GM23338 (cell line): ENCODE measurements around the gene GP9. TPM values are rescaled to one million over a fixed set of nuclear protein-coding genes. Genes with fewer than 3 reads are reported as not detected.
"Not testable (repeated sequence)": the region's sequence is repeated elsewhere in the genome, so short reads cannot be mapped to it uniquely, and the experiment has no call there.

Experiments used
- ATAC-seq: fragments of 200-7000 bp; cut with Tn5 transposase; 3 replicates; pipeline ENCODE4 v1.9.1; 2020
- DNase-seq: peaks from one replicate; pipeline ENCODE4 v3.0.0-alpha.2; 2015; ENCODE audit warnings: low spot score
- H2AFZ ChIP-seq: fragments of 200-600 bp; sonication (generic); 2 replicates; pipeline ENCODE4 v1.8.0; 2016; ENCODE audit warnings: antibody characterized with exemption, mild to moderate bottlenecking, moderate library complexity
- H3F3A ChIP-seq: fragments of 200-600 bp; sonication (generic); replicated peaks from 2 replicates; pipeline ENCODE4 v1.8.0; 2017; ENCODE audit warnings: antibody characterized with exemption, mixed run types, low read depth
- H3K27ac ChIP-seq: fragments of 200-600 bp; sonication (generic); 2 replicates; pipeline ENCODE4 v1.6.1; 2016; ENCODE audit warnings: low read depth
- H3K27me3 ChIP-seq: fragments of 200-600 bp; sonication (generic); 2 replicates; pipeline ENCODE4 v1.8.0; 2016; ENCODE audit warnings: mild to moderate bottlenecking, mixed run types, moderate library complexity; ENCODE audit not compliant: insufficient read depth
- H3K36me3 ChIP-seq: fragments of 200-600 bp; sonication (generic); 2 replicates; pipeline ENCODE4 v1.8.0; 2016; ENCODE audit warnings: mild to moderate bottlenecking; ENCODE audit not compliant: insufficient read depth
- H3K4me1 ChIP-seq: fragments of 200-600 bp; sonication (generic); 2 replicates; pipeline ENCODE4 v1.8.0; 2016; ENCODE audit warnings: mild to moderate bottlenecking, moderate library complexity; ENCODE audit not compliant: insufficient read depth
- H3K4me2 ChIP-seq: fragments of 200-600 bp; sonication (generic); 2 replicates; pipeline ENCODE4 v1.7.1; 2017; ENCODE audit warnings: mixed run types
- H3K4me3 ChIP-seq: fragments of 200-600 bp; sonication (generic); 2 replicates; pipeline ENCODE4 v1.6.1; 2016; ENCODE audit warnings: mixed run types
- H3K79me2 ChIP-seq: fragments of 200-600 bp; sonication (generic); replicated peaks from 2 replicates; pipeline ENCODE4 v1.8.0; 2017; ENCODE audit warnings: mild to moderate bottlenecking; ENCODE audit not compliant: insufficient read depth
- H3K9me2 ChIP-seq: fragments of 200-600 bp; sonication (generic); 2 replicates; pipeline ENCODE4 v1.8.0; 2017; ENCODE audit not compliant: insufficient read depth
- H4K20me1 ChIP-seq: fragments of 200-600 bp; sonication (generic); replicated peaks from 2 replicates; pipeline ENCODE4 v1.8.0; 2017; ENCODE audit warnings: mild to moderate bottlenecking; ENCODE audit not compliant: insufficient read depth
- H3K27ac Mint-ChIP-seq: 2 replicates; pipeline ENCODE4 v1.8.0; 2020; ENCODE audit warnings: inconsistent platforms, mild to moderate bottlenecking, moderate library complexity, mixed read lengths
- H3K27me3 Mint-ChIP-seq: 3 replicates; pipeline ENCODE4 v1.8.0; 2022; ENCODE audit warnings: low read depth, mild to moderate bottlenecking, moderate library complexity, mixed read lengths, inconsistent platforms; ENCODE audit not compliant: insufficient read depth, poor library complexity
- H3K36me3 Mint-ChIP-seq: 3 replicates; pipeline ENCODE4 v1.8.0; 2021; ENCODE audit warnings: low read depth, mild to moderate bottlenecking, inconsistent platforms, moderate library complexity, mixed read lengths
- H3K4me1 Mint-ChIP-seq: 3 replicates; pipeline ENCODE4 v1.8.0; 2020; ENCODE audit warnings: mild to moderate bottlenecking, inconsistent platforms, mixed read lengths
- H3K4me3 Mint-ChIP-seq: 3 replicates; pipeline ENCODE4 v1.8.0; 2021; ENCODE audit warnings: moderate library complexity, mild to moderate bottlenecking, inconsistent platforms, mixed read lengths
- H3K9me3 Mint-ChIP-seq: 3 replicates; pipeline ENCODE4 v1.8.0; 2020; ENCODE audit warnings: moderate library complexity, mild to moderate bottlenecking, inconsistent platforms, mixed read lengths
- ETS1 ChIP-seq: IDR thresholded peaks from 2 replicates; pipeline ENCODE4 v1.6.1; 2016; ENCODE audit warnings: antibody characterized with exemption
- POLR2AphosphoS5 ChIP-seq: IDR thresholded peaks from 2 replicates; pipeline ENCODE4 v1.6.1; 2016; ENCODE audit warnings: antibody characterized with exemption, low read depth
- REST ChIP-seq: IDR thresholded peaks from one replicate; pipeline ENCODE4 v1.6.1; 2018; ENCODE audit warnings: antibody characterized with exemption; ENCODE audit not compliant: unreplicated experiment
- polyA plus RNA-seq: library from polyadenylated mRNA; unstranded; fragments of >200 nt; fragmentation: Nextera tagmentation; extraction: Ambion mirVana; gene quantifications from 2 replicates; pipeline ENCODE4 v1.2.1, GENCODE V29; 2016
- total RNA-seq: library from RNA; depleted of rRNA; stranded (reverse); fragments of >200 nt; shearing (Covaris generic); gene quantifications from 2 replicates; pipeline ENCODE4 v1.2.3, GENCODE V29; 2014; rRNA removed

GP9 gene
- total and polyA plus RNA-seq, 2 experiments from 2014 or later: not detected

GRCh38 chr3:129107793-129108192, 47.2 kb downstream of the GP9 start (continued):
- TF ChIP-seq ETS1 (no peak), REST (no peak), POLR2AphosphoS5 (no peak)

GRCh38 chr3:129111076-129111780, 50.6 kb downstream of the GP9 start:
- H3K4me3 Mint-ChIP-seq, ATAC-seq, H3K9me2 ChIP-seq, H3K36me3 ChIP-seq, H2AFZ ChIP-seq, H3K27me3 ChIP-seq, DNase-seq, H3K27me3 Mint-ChIP-seq, H3K9me3 Mint-ChIP-seq, H3K27ac Mint-ChIP-seq, H3K36me3 Mint-ChIP-seq, H3K27ac ChIP-seq, H3K4me2 ChIP-seq, H3K4me3 ChIP-seq, H3F3A ChIP-seq: not testable (repeated sequence)
- H3K4me1 Mint-ChIP-seq: peaks cover 19% of the 10 kb centered on the region
- peaks cover 78% of the 10 kb centered on the region for H3K79me2 ChIP-seq
- H4K20me1 ChIP-seq: peaks cover 12% of the 10 kb centered on the region
- peaks cover 13% of the 10 kb centered on the region for H3K4me1 ChIP-seq

Other genes starting within 250 kb of the GP9 start
- 27.5 and 36.4 TPM in 2 replicates for gene ACAD9, start 181.2 kb upstream of the GP9 start, total RNA-seq
- gene ACAD9, start 181.2 kb upstream of the GP9 start, polyA plus RNA-seq: 21.2 and 23.7 TPM in 2 replicates
- gene CFAP92, start 66.7 kb upstream of the GP9 start, total RNA-seq: 1.6 and 2.1 TPM in 2 replicates
- gene CFAP92, start 66.7 kb upstream of the GP9 start, polyA plus RNA-seq: 1.7 and 2.3 TPM in 2 replicates
- gene EFCC1, start 59.5 kb upstream of the GP9 start, total RNA-seq: 0.27 TPM in 1 of 2 replicates, not detected in the other
- gene EFCC1, start 59.5 kb upstream of the GP9 start, polyA plus RNA-seq: 0.10 TPM in 1 of 2 replicates, not detected in the other
- gene RAB43, start 61.0 kb downstream of the GP9 start, total RNA-seq: 32.5 and 37.0 TPM in 2 replicates
- 5.7 and 7.3 TPM in 2 replicates for gene RAB43, start 61.0 kb downstream of the GP9 start, polyA plus RNA-seq
- 10.0 and 11.3 TPM in 2 replicates for gene ISY1, start 100.3 kb downstream of the GP9 start, total RNA-seq
- 20.2 and 23.6 TPM in 2 replicates for gene ISY1, start 100.3 kb downstream of the GP9 start, polyA plus RNA-seq
- 341 and 348 TPM in 2 replicates for gene CNBP, start 123.1 kb downstream of the GP9 start, total RNA-seq
- gene CNBP, start 123.1 kb downstream of the GP9 start, polyA plus RNA-seq: 375 and 444 TPM in 2 replicates
- 91.7 and 106 TPM in 2 replicates for gene COPG1, start 188.8 kb downstream of the GP9 start, total RNA-seq
- 50.0 and 51.5 TPM in 2 replicates for gene COPG1, start 188.8 kb downstream of the GP9 start, polyA plus RNA-seq
- gene HMCES, start 218.1 kb downstream of the GP9 start, total RNA-seq: 44.5 and 45.6 TPM in 2 replicates
- 35.3 and 36.5 TPM in 2 replicates for gene HMCES, start 218.1 kb downstream of the GP9 start, polyA plus RNA-seq